Activated T-helper 17 cell treated with anti-CD3 and anti-CD28 coated beads, Interleukin-2, amount 50 U/mL, for 72 hours (primary cell): ENCODE measurements around the gene DEF6. TPM values are rescaled to one million over a fixed set of nuclear protein-coding genes. Genes with fewer than 3 reads are reported as not detected.
"Not testable (repeated sequence)": the region's sequence is repeated elsewhere in the genome, so short reads cannot be mapped to it uniquely, and the experiment has no call there.

Experiments
- ATAC-seq: fragments of 150-1000 bp; cut with Tn5 transposase; replicated peaks from 2 replicates; pipeline ENCODE4 v1.10.0; 2021; ENCODE audit warnings: mild to moderate bottlenecking, moderate library complexity
- H3K27ac Mint-ChIP-seq: one replicate; pipeline ENCODE4 v1.8.0; 2022; ENCODE audit warnings: mixed read lengths
- H3K27me3 Mint-ChIP-seq: one replicate; pipeline ENCODE4 v1.8.0; 2022; ENCODE audit warnings: mixed read lengths
- H3K36me3 Mint-ChIP-seq: one replicate; pipeline ENCODE4 v1.8.0; 2022; ENCODE audit warnings: low read depth, mild to moderate bottlenecking, mixed read lengths
- H3K4me1 Mint-ChIP-seq: one replicate; pipeline ENCODE4 v1.8.0; 2022; ENCODE audit warnings: mixed read lengths
- H3K4me3 Mint-ChIP-seq: one replicate; pipeline ENCODE4 v1.8.0; 2022; ENCODE audit warnings: mild to moderate bottlenecking, mixed read lengths
- H3K9me3 Mint-ChIP-seq: one replicate; pipeline ENCODE4 v1.8.0; 2022; ENCODE audit warnings: mixed read lengths
- total RNA-seq, 2 donors: library from RNA; stranded (reverse); gene quantifications; one replicate each; pipeline ENCODE4 v1.2.3, GENCODE V29; 2022

The DEF6 gene
- total RNA-seq, 2 donors from 2014 or later: 117 to 133 TPM

GRCh38 chr6:35294308-35294945 is 3.2 kb upstream of the DEF6 start:
- no peaks in the 10 kb centered on the region for H3K27me3 Mint-ChIP-seq
- H3K9me3 Mint-ChIP-seq: no peaks in the 10 kb centered on the region
- H3K4me1 Mint-ChIP-seq: peaks cover 3% of the 10 kb centered on the region
- ATAC-seq: peak; percentile 22
- no peak overlapping the region for H3K27ac Mint-ChIP-seq
- no peak overlapping the region for H3K4me3 Mint-ChIP-seq
- peaks cover 66% of the 10 kb centered on the region for H3K36me3 Mint-ChIP-seq

- no peaks in the 10 kb centered on the region for H3K9me3 Mint-ChIP-seq
- H3K4me3 Mint-ChIP-seq: no peak overlapping the region
- H3K4me1 Mint-ChIP-seq: peaks cover 8% of the 10 kb centered on the region
- H3K27ac Mint-ChIP-seq: no peak overlapping the region
- H3K36me3 Mint-ChIP-seq: peaks cover 68% of the 10 kb centered on the region
- ATAC-seq: no peak
- H3K27me3 Mint-ChIP-seq: no peaks in the 10 kb centered on the region
These were observed 2.6 kb upstream of the DEF6 start for GRCh38 chr6:35295036-35295435.

- no peaks in the 10 kb centered on the region for H3K9me3 Mint-ChIP-seq
- H3K27ac Mint-ChIP-seq: no peak overlapping the region
- ATAC-seq: no peak
- H3K36me3 Mint-ChIP-seq: peaks cover 68% of the 10 kb centered on the region
- no peaks in the 10 kb centered on the region for H3K27me3 Mint-ChIP-seq
- no peak overlapping the region for H3K4me3 Mint-ChIP-seq
- H3K4me1 Mint-ChIP-seq: peaks cover 15% of the 10 kb centered on the region
These were observed 1.9 kb upstream of the DEF6 start for GRCh38 chr6:35295521-35296315.

GRCh38 chr6:35296931-35297600 is 552 bp upstream of the DEF6 start:
- Mint-ChIP-seq H3K27me3 (no peaks in the 10 kb centered on the region), H3K27ac (peak overlapping the region; percentile 92), H3K4me1 (peaks cover 18% of the 10 kb centered on the region)

GRCh38 chr6:35298625-35299140 is 1.1 kb downstream of the DEF6 start:
- Mint-ChIP-seq H3K27me3 (no peaks in the 10 kb centered on the region), H3K4me1 (peaks cover 23% of the 10 kb centered on the region), H3K36me3 (peaks cover 69% of the 10 kb centered on the region), H3K27ac (peak overlapping the region; percentile 92), H3K4me3 (peak overlapping the region; percentile 94), H3K9me3 (no peaks in the 10 kb centered on the region)
- no peak for ATAC-seq

More at GRCh38 chr6:35296931-35297600, 552 bp upstream of the DEF6 start:
- Mint-ChIP-seq H3K9me3 (no peaks in the 10 kb centered on the region), H3K36me3 (peaks cover 64% of the 10 kb centered on the region), H3K4me3 (peak overlapping the region; percentile 94)
- no peak for ATAC-seq

- Mint-ChIP-seq H3K9me3 (no peaks in the 10 kb centered on the region), H3K4me1 (peaks cover 31% of the 10 kb centered on the region), H3K4me3 (peak overlapping the region; percentile 94), H3K27ac (peak overlapping the region; percentile 92), H3K36me3 (peaks cover 70% of the 10 kb centered on the region), H3K27me3 (no peaks in the 10 kb centered on the region)
- ATAC-seq: no peak
These were observed 2.1 kb downstream of the DEF6 start for GRCh38 chr6:35299674-35300073.

GRCh38 chr6:35300848-35301247 is 3.2 kb downstream of the DEF6 start:
- Mint-ChIP-seq H3K4me1 (peaks cover 31% of the 10 kb centered on the region), H3K27me3 (no peaks in the 10 kb centered on the region), H3K9me3 (no peaks in the 10 kb centered on the region), H3K4me3 (peak overlapping the region; percentile 94), H3K27ac (peak overlapping the region; percentile 92), H3K36me3 (peaks cover 63% of the 10 kb centered on the region)
- ATAC-seq: no peak

GRCh38 chr6:35302604-35303241 is 5.1 kb downstream of the DEF6 start:
- peak overlapping the region; percentile 94 for H3K4me3 Mint-ChIP-seq
- no peaks in the 10 kb centered on the region for H3K27me3 Mint-ChIP-seq
- H3K36me3 Mint-ChIP-seq: peaks cover 80% of the 10 kb centered on the region
- peaks cover 41% of the 10 kb centered on the region for H3K4me1 Mint-ChIP-seq
- H3K9me3 Mint-ChIP-seq: no peaks in the 10 kb centered on the region
- H3K27ac Mint-ChIP-seq: peak overlapping the region; percentile 92
- peak; percentile 79 for ATAC-seq

GRCh38 chr6:35304299-35304698 is 6.7 kb downstream of the DEF6 start:
- Mint-ChIP-seq H3K4me3 (peak overlapping the region; percentile 94), H3K36me3 (peaks cover 83% of the 10 kb centered on the region), H3K27ac (peak overlapping the region; percentile 92), H3K9me3 (no peaks in the 10 kb centered on the region), H3K4me1 (peaks cover 49% of the 10 kb centered on the region), H3K27me3 (no peaks in the 10 kb centered on the region)
- no peak for ATAC-seq

GRCh38 chr6:35305117-35305516 is 7.5 kb downstream of the DEF6 start:
- Mint-ChIP-seq H3K27ac (no peak overlapping the region), H3K4me3 (no peak overlapping the region), H3K27me3 (no peaks in the 10 kb centered on the region), H3K4me1 (peaks cover 50% of the 10 kb centered on the region), H3K36me3 (peaks cover 83% of the 10 kb centered on the region), H3K9me3 (no peaks in the 10 kb centered on the region)
- no peak for ATAC-seq

GRCh38 chr6:35307138-35307537 is 9.5 kb downstream of the DEF6 start:
- not testable (repeated sequence) for H3K9me3 Mint-ChIP-seq, H3K27me3 Mint-ChIP-seq, ATAC-seq, H3K4me3 Mint-ChIP-seq
- peak overlapping the region; percentile 61 for H3K27ac Mint-ChIP-seq
- H3K4me1 Mint-ChIP-seq: peaks cover 55% of the 10 kb centered on the region
- H3K36me3 Mint-ChIP-seq: peaks cover 87% of the 10 kb centered on the region

- H3K9me3 Mint-ChIP-seq, H3K4me3 Mint-ChIP-seq, ATAC-seq, H3K27me3 Mint-ChIP-seq: not testable (repeated sequence)
- H3K4me1 Mint-ChIP-seq: peaks cover 59% of the 10 kb centered on the region
- peaks cover 88% of the 10 kb centered on the region for H3K36me3 Mint-ChIP-seq
- H3K27ac Mint-ChIP-seq: peak overlapping the region; percentile 91
These were observed 10.9 kb downstream of the DEF6 start for GRCh38 chr6:35308543-35308942.

GRCh38 chr6:35309611-35310264 is 12.1 kb downstream of the DEF6 start:
- peak overlapping the region; percentile 91 for H3K27ac Mint-ChIP-seq
- peaks cover 60% of the 10 kb centered on the region for H3K4me1 Mint-ChIP-seq
- H3K9me3 Mint-ChIP-seq: no peaks in the 10 kb centered on the region
- H3K27me3 Mint-ChIP-seq: no peaks in the 10 kb centered on the region
- peak overlapping the region; percentile 76 for H3K4me3 Mint-ChIP-seq
- peaks cover 88% of the 10 kb centered on the region for H3K36me3 Mint-ChIP-seq
- no peak for ATAC-seq
